Transverse colon (tissue), 4 donors: ENCODE results near the gene CCER1. TPM values are rescaled to one million over a fixed set of nuclear protein-coding genes. Genes with fewer than 3 reads are reported as not detected.

Experiments
- DNase-seq: peaks from one replicate; pipeline ENCODE4 v3.0.0-alpha.2; 2019
- H3K27ac ChIP-seq, 4 donors: fragments of 200-600 bp; sonication (generic); 2 replicates each; pipeline ENCODE4 v1.5.1; 2016 to 2018; ENCODE audit warnings: inconsistent platforms in 4 of 4
- H3K27me3 ChIP-seq: fragments of 200-600 bp; sonication (generic); 2 replicates; pipeline ENCODE4 v1.5.1; 2017; ENCODE audit warnings: inconsistent platforms
- H3K36me3 ChIP-seq, 4 donors: fragments of 200-600 bp; sonication (generic); 2 replicates each; pipeline ENCODE4 v1.5.1; 2017 to 2019; ENCODE audit warnings: inconsistent platforms in 4 of 4
- H3K4me1 ChIP-seq, 4 donors: fragments of 200-600 bp; sonication (generic); 2 replicates each; pipeline ENCODE4 v1.5.1; 2017 to 2020; ENCODE audit warnings: inconsistent platforms in 4 of 4
- H3K4me3 ChIP-seq, 4 donors: fragments of 200-600 bp; sonication (generic); 1 replicate in 1 of 4; 2 replicates in 3 of 4; pipeline versions ENCODE4 v1.5.1 to v1.6.1; 2017 to 2019; ENCODE audit warnings: inconsistent platforms in 4 of 4
- H3K9me3 ChIP-seq, 2 donors: fragments of 200-600 bp; sonication (generic); 2 replicates each; pipeline ENCODE4 v1.5.1; 2017 to 2019; ENCODE audit warnings: inconsistent platforms in 2 of 2
- CTCF ChIP-seq, 5 experiments: fragments of 200-600 bp in 3 of 5; fragments of 450-650 bp in 2 of 5; sonication (generic) in 3 of 5; IDR thresholded peaks; 1 replicate in 2 of 5; 2 replicates in 3 of 5; pipeline ENCODE4 v1.5.1; 2016 to 2017; ENCODE audit warnings: antibody characterized with exemption in 5 of 5, inconsistent platforms in 3 of 5, mild to moderate bottlenecking in 2 of 5, moderate library complexity in 1 of 5
- EP300 ChIP-seq: sonication (generic); formaldehyde crosslinking; IDR thresholded peaks from one replicate; pipeline ENCODE4 v1.6.1; 2017; ENCODE audit warnings: antibody characterized with exemption, low read depth
- POLR2A ChIP-seq: fragments of 450-650 bp; IDR thresholded peaks from one replicate; pipeline ENCODE4 v1.6.1; 2016; ENCODE audit warnings: antibody characterized with exemption, mild to moderate bottlenecking, moderate library complexity
- POLR2AphosphoS5 ChIP-seq, 3 donors: sonication (generic); formaldehyde crosslinking; IDR thresholded peaks; one replicate each; pipeline ENCODE4 v1.6.1; 2016; ENCODE audit warnings: antibody characterized with exemption in 3 of 3
- WGBS, 2 donors: methylation state at CpG; one replicate each; pipeline ENCODE4 v1.1.5; 2018; ENCODE audit warnings: low coverage in 1 of 2; 5-methylcytosine and 5-hydroxymethylcytosine counted together
- in situ Hi-C, 4 donors: fragments of 200-750 bp; cut with MboI; loops; one replicate each; pipeline versions ENCODE4 v1.15.0 to v1.15.1; 2017; ENCODE audit warnings: low sequenced_read_pairs in 3 of 4, low pct_ligation_motif_present in 1 of 4, low pct_unique_long_range_greater_than_20kb in 1 of 4
- intact Hi-C: fragments of 100-400 bp; cut with DNase I; formaldehyde crosslinking; loops from one replicate; pipeline ENCODE4 v1.15.1; 2023; ENCODE audit warnings: low total_unique reads
- total RNA-seq, 4 donors: library from RNA; depleted of rRNA; stranded (reverse); fragments of >200 nt; gene quantifications; one replicate each; pipeline ENCODE4 v1.1.0, GENCODE V29; 2016

Gene CCER1
- total RNA-seq, 4 donors from 2014 or later = not detected

DNA sequence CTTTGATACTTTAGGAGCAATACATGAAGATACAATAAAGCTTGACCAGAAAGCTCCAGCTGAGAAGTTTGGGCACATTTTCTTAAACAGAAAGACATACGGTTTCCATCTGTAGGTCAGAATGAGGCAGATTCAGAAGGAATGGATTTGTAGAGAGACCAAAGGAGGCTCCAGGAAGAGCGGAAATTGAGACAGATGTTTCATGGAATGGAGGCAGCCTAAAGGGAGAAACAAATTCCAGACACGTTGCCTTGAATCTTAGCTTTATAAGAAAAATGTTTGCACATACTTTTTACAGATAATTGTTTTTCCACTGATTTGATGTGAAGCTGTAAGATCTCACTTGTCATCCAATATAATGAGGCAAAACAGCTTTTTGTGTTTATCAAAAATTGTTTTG, 25.0 kb upstream of the CCER1 start:
- intact Hi-C loops (no loop called here), in situ Hi-C loops (loop anchor here in 3 of 4 donors (10.0 to 25.0 kb wide), 4 partner anchors 125 to 382 kb away; no protein-coding TSS in a partner anchor)
- Histone ChIP-seq H3K9me3 (no peaks in the 10 kb centered on the region), H3K27me3 (no peaks in the 10 kb centered on the region), H3K27ac (peak overlapping the region in 3 of 4 donors; percentile 8 to 28 (median 8)), H3K4me1 (peaks cover 0 to 4% (median 0%) of the 10 kb centered on the region in 4 donors), H3K36me3 (no peaks in the 10 kb centered on the region), H3K4me3 (no peak overlapping the region)
- DNase-seq = no peak
- WGBS, 2 donors = 74 to 75% methylated on average over 3 of the region's 3 CpGs
- TF ChIP-seq POLR2AphosphoS5 (IDR thresholded peaks at IDR 0.05) (no peak), CTCF (IDR thresholded peaks at IDR 0.05) (no peak), POLR2A (no peak), EP300 (no peak)

GRCh38 chr12:90979019-90979418, 24.0 kb upstream of the CCER1 start:
- Histone ChIP-seq H3K27ac (peak overlapping the region in 2 of 4 donors; percentile 7), H3K4me1 (peaks cover 0 to 4% (median 0%) of the 10 kb centered on the region in 4 donors), H3K4me3 (no peak overlapping the region), H3K27me3 (no peaks in the 10 kb centered on the region), H3K36me3 (no peaks in the 10 kb centered on the region), H3K9me3 (no peaks in the 10 kb centered on the region)
- in situ Hi-C loops (loop anchor here in 2 of 4 donors (10.0 to 25.0 kb wide), 2 partner anchors 366 to 383 kb away; no protein-coding TSS in a partner anchor), intact Hi-C loops (no loop called here)
- no peak for DNase-seq
- no peak for TF ChIP-seq POLR2AphosphoS5 (IDR thresholded peaks at IDR 0.05)
- no peak for TF ChIP-seq POLR2A
- no peak for TF ChIP-seq CTCF (IDR thresholded peaks at IDR 0.05)
- TF ChIP-seq EP300 = no peak
- 78 to 89% methylated on average over 3 of the region's 3 CpGs for WGBS, 2 donors

DNA sequence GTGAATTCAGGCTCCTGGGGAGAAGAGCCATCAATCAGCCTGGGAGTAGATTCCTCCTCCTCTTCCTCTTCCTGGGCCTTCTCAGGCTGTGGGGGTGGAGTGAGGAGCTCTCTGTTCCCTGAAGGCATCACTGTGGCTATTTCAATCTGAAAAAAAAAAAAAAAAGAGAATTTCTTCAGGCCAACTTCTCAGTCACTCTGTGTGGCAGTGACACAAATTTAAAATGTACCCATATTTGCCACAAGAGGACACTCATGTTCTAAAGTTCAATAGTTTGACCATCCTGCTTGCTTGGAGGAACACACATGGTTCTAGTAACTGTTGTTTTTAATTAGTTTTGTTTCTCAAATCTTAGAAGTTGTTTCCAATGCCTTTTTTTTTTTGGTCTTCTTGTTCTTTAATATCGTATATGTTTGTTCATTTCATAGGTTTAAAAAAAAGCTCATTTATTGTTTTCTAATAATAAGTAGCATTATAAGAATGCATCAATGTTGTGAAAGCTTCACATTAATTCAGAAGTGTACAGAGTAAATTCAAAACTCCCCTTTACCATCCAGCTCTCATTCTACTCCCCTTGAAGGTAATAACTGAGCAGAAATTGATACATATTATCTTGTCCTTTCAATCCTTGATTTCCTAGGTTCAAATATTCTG, 23.3 kb upstream of the CCER1 start:
- Histone ChIP-seq H3K27me3 (no peaks in the 10 kb centered on the region), H3K27ac (peak overlapping the region in 2 of 4 donors; percentile 7), H3K36me3 (no peaks in the 10 kb centered on the region), H3K4me3 (no peak overlapping the region), H3K4me1 (peaks cover 0 to 4% (median 0%) of the 10 kb centered on the region in 4 donors), H3K9me3 (no peaks in the 10 kb centered on the region)
- in situ Hi-C loops (loop anchor here in 2 of 4 donors (10.0 to 25.0 kb wide), 2 partner anchors 367 to 384 kb away; no protein-coding TSS in a partner anchor), intact Hi-C loops (no loop called here)
- TF ChIP-seq EP300 = no peak
- TF ChIP-seq CTCF (IDR thresholded peaks at IDR 0.05) = peak; percentile 50 to 67 (median 52)
- no peak for DNase-seq
- 18 to 52% methylated on average over 1 of the region's 1 CpG for WGBS, 2 donors

GRCh38 chr12:90977224-90977623, 22.2 kb upstream of the CCER1 start:
- intact Hi-C loops (no loop called here), in situ Hi-C loops (loop anchor here in 2 of 4 donors (10.0 to 25.0 kb wide), 2 partner anchors 368 to 385 kb away; no protein-coding TSS in a partner anchor)
- no peak overlapping the region for H3K4me3 ChIP-seq
- no peak for DNase-seq
- 84 to 90% methylated on average over 1 of the region's 1 CpG for WGBS, 2 donors
- no peaks in the 10 kb centered on the region for H3K27me3 ChIP-seq
- H3K4me1 ChIP-seq = peaks cover 0 to 4% (median 0%) of the 10 kb centered on the region in 4 donors
- no peak for TF ChIP-seq EP300
- no peak for TF ChIP-seq CTCF (IDR thresholded peaks at IDR 0.05)
- TF ChIP-seq POLR2A = no peak
- no peak for TF ChIP-seq POLR2AphosphoS5 (IDR thresholded peaks at IDR 0.05)
- H3K9me3 ChIP-seq = no peaks in the 10 kb centered on the region
- no peaks in the 10 kb centered on the region for H3K36me3 ChIP-seq
- H3K27ac ChIP-seq = no peak overlapping the region
